ENCODE results near the gene ENO1.

ENO1 gene

DNA sequence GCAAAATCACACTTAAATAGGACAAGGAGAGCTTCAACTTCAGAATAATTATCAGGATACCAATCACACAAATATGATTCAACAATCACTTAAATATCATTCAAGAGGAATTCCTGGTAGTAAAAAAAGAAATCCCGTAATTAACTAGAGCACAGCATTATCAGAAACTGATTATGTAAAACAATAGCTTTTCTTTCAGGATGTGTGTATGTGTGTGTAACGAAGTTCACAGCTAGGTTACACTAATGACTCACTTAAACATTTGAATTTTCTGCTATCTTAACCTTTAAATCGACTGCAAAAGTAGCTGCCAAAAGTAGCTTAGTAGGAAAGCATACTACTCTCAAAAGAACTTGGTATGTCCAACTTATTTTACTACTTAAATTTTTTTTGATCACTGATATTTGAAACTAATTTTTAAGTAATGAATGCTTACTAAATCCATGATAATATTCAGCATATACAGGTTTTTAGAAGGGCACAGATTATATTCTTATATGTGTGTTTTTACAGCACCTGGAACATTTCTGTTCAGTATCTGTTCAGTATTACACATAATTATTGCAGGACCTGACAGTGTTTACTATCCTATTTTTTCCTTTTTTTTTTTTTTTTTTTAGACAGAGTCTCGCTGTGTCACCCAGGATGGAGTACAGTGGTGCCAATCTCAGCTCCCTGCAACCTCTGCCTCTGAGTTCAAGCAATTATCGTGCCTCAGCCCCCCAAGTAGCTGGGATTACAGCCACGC lies 65.3 kb downstream of the ENO1 start:
- no peak for DNase-seq (ENCODE audit: low spot score)

GRCh38 chr1:8812081-8812480 lies 66.4 kb downstream of the ENO1 start:
- DNase-seq (ENCODE audit: low spot score) = no peak
